Measurements from ENCODE around the gene TPMT.

The TPMT gene

DNA sequence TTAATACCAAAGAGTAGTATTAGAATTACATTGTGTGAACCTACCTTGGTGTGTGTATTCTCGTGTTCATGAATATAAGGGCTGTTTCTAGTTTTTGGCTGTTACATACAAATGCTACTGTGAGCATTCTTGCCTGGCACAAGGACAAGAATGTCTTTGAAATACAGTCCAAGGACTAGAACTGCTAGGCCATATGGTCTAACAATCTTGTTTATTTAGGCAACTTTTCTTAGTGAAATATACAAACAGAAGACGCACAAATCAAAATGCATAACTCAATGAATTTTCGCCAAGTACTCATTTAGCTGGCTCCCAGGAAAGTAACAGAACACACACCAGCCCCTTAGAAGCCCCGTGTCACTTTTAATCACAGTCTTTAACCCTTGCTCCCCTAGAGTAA lies 28.9 kb upstream of the TPMT start:
- TF ChIP-seq, protein P1, sequence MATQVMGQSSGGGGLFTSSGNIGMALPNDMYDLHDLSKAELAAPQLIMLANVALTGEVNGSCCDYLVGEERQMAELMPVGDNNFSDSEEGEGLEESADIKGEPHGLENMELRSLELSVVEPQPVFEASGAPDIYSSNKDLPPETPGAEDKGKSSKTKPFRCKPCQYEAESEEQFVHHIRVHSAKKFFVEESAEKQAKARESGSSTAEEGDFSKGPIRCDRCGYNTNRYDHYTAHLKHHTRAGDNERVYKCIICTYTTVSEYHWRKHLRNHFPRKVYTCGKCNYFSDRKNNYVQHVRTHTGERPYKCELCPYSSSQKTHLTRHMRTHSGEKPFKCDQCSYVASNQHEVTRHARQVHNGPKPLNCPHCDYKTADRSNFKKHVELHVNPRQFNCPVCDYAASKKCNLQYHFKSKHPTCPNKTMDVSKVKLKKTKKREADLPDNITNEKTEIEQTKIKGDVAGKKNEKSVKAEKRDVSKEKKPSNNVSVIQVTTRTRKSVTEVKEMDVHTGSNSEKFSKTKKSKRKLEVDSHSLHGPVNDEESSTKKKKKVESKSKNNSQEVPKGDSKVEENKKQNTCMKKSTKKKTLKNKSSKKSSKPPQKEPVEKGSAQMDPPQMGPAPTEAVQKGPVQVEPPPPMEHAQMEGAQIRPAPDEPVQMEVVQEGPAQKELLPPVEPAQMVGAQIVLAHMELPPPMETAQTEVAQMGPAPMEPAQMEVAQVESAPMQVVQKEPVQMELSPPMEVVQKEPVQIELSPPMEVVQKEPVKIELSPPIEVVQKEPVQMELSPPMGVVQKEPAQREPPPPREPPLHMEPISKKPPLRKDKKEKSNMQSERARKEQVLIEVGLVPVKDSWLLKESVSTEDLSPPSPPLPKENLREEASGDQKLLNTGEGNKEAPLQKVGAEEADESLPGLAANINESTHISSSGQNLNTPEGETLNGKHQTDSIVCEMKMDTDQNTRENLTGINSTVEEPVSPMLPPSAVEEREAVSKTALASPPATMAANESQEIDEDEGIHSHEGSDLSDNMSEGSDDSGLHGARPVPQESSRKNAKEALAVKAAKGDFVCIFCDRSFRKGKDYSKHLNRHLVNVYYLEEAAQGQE (IDR thresholded peaks at IDR 0.05; ENCODE audit: low read depth), result no peak
- TF ChIP-seq EP300 (IDR thresholded peaks at IDR 0.05; ENCODE audit: borderline replicate concordance), result no peak
- TF ChIP-seq RAD21 (IDR thresholded peaks at IDR 0.05; ENCODE audit: low read depth), result no peak
- no peak for TF ChIP-seq EGR1 (IDR thresholded peaks at IDR 0.05)
- TF ChIP-seq TCF12 (IDR thresholded peaks at IDR 0.05; ENCODE audit: low read depth), result no peak
- no peak for TF ChIP-seq CREB1 (IDR thresholded peaks at IDR 0.05; ENCODE audit: low read depth)
- no peak for TF ChIP-seq TEAD4 (IDR thresholded peaks at IDR 0.05)
- TF ChIP-seq NFIC (IDR thresholded peaks at IDR 0.05), result no peak
- TF ChIP-seq, protein P2, sequence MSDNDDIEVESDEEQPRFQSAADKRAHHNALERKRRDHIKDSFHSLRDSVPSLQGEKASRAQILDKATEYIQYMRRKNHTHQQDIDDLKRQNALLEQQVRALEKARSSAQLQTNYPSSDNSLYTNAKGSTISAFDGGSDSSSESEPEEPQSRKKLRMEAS (IDR thresholded peaks at IDR 0.05), result no peak
- TF ChIP-seq YY1 (IDR thresholded peaks at IDR 0.05; ENCODE audit: low read depth), result no peak
- no peak for TF ChIP-seq TAF1 (IDR thresholded peaks at IDR 0.05; ENCODE audit: low read depth)
- TF ChIP-seq, protein P3, sequence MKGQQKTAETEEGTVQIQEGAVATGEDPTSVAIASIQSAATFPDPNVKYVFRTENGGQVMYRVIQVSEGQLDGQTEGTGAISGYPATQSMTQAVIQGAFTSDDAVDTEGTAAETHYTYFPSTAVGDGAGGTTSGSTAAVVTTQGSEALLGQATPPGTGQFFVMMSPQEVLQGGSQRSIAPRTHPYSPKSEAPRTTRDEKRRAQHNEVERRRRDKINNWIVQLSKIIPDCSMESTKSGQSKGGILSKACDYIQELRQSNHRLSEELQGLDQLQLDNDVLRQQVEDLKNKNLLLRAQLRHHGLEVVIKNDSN (IDR thresholded peaks at IDR 0.05), result no peak

DNA sequence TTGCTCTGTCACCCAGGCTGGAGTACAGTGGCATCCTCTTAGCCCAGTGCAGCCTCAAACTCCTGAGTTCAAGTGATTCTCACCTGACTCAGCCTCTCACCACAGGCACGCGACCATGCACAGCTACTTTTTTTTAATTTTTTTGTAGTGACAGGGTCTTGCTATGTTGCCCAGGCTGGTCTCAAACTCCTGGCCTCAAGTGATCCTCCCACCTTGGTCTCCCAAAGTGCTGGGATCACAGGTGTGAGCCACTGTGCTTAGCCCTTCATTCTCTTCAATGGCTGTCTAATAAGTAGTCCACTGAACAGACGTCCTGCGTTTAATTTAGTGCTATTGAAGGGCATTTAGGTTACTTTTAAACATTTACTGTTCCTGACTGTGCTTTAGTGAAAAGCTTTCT lies 27.7 kb upstream of the TPMT start:
- TF ChIP-seq, protein P1 (IDR thresholded peaks at IDR 0.05; ENCODE audit: low read depth), result no peak
- TF ChIP-seq TCF12 (IDR thresholded peaks at IDR 0.05; ENCODE audit: low read depth), result no peak
- TF ChIP-seq CREB1 (IDR thresholded peaks at IDR 0.05; ENCODE audit: low read depth), result no peak
- TF ChIP-seq RAD21 (IDR thresholded peaks at IDR 0.05; ENCODE audit: low read depth), result no peak
- TF ChIP-seq, protein P3 (IDR thresholded peaks at IDR 0.05), result no peak
- TF ChIP-seq EGR1 (IDR thresholded peaks at IDR 0.05), result no peak
- no peak for TF ChIP-seq FOXM1 (IDR thresholded peaks at IDR 0.05; ENCODE audit: borderline replicate concordance, low read depth)
- no peak for TF ChIP-seq YY1 (IDR thresholded peaks at IDR 0.05; ENCODE audit: low read depth)
- no peak for TF ChIP-seq NFIC (IDR thresholded peaks at IDR 0.05)
- no peak for TF ChIP-seq ZBTB7A (IDR thresholded peaks at IDR 0.05; ENCODE audit: low read depth)
- no peak for TF ChIP-seq EP300 (IDR thresholded peaks at IDR 0.05; ENCODE audit: borderline replicate concordance)
- no peak for TF ChIP-seq TEAD4 (IDR thresholded peaks at IDR 0.05)
- no peak for TF ChIP-seq CEBPB (IDR thresholded peaks at IDR 0.05)
- TF ChIP-seq, protein P2 (IDR thresholded peaks at IDR 0.05), result no peak

DNA sequence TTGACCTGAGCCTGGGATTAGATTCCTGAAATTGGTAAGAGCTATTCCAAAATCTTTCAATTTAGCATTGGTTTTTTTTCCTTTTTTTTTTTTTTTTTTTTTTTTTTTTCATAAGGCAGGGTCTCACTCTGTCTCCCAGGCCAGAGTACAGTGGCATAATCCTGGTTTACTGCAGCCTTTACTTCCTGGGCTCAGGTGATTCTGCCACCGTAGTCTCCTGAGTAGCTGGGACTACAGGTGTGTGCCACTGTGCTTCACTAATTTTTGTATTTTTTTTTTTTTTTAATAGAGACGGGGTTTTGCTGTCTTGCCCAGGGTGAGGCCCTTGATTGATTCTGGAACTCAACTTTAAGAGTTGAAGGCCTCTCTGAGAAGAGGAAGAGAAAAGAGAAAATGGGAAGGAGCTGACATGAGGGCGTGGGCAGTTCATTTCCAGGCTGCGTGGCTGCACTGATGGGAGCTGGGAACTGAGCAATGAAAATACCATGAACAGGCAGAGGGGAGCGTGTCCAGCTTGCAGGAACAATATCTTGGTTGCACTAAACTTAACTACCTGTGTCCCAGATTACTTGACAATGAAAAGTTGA lies 25.0 kb upstream of the TPMT start:
- TF ChIP-seq, protein P3 (IDR thresholded peaks at IDR 0.05), result no peak
- no peak for TF ChIP-seq NFIC (IDR thresholded peaks at IDR 0.05)
- TF ChIP-seq EGR1 (IDR thresholded peaks at IDR 0.05), result no peak
- no peak for TF ChIP-seq EP300 (IDR thresholded peaks at IDR 0.05; ENCODE audit: borderline replicate concordance)
- no peak for TF ChIP-seq ZBTB7A (IDR thresholded peaks at IDR 0.05; ENCODE audit: low read depth)
- no peak for TF ChIP-seq TAF1 (IDR thresholded peaks at IDR 0.05; ENCODE audit: low read depth)
- TF ChIP-seq CEBPB (IDR thresholded peaks at IDR 0.05), result no peak
- no peak for TF ChIP-seq TEAD4 (IDR thresholded peaks at IDR 0.05)
- no peak for TF ChIP-seq RAD21 (IDR thresholded peaks at IDR 0.05; ENCODE audit: low read depth)
- TF ChIP-seq TCF12 (IDR thresholded peaks at IDR 0.05; ENCODE audit: low read depth), result no peak
- no peak for TF ChIP-seq CREB1 (IDR thresholded peaks at IDR 0.05; ENCODE audit: low read depth)
- TF ChIP-seq FOXM1 (IDR thresholded peaks at IDR 0.05; ENCODE audit: borderline replicate concordance, low read depth), result no peak
- TF ChIP-seq, protein P1 (IDR thresholded peaks at IDR 0.05; ENCODE audit: low read depth), result no peak
- TF ChIP-seq, protein P2 (IDR thresholded peaks at IDR 0.05), result no peak
